H54 (cell line): ENCODE measurements around the gene SH3BP4.
"Not testable (repeated sequence)": the region's sequence is repeated elsewhere in the genome, so short reads cannot be mapped to it uniquely, and the experiment has no call there.

Experiments used
- DNase-seq: peaks from one replicate; pipeline ENCODE4 v3.0.0; 2011; ENCODE audit warnings: low spot score, mixed read lengths; ENCODE audit not compliant: insufficient read length
- FAIRE-seq: peaks from 3 replicates; lab custom pipeline; 2011; peaks lifted over from hg19 to GRCh38; lab: Jason Lieb, UNC
- POLR2A ChIP-seq: IDR thresholded peaks from 2 replicates; pipeline ENCODE4 v1.6.1; 2011; ENCODE audit warnings: low read depth, mild to moderate bottlenecking, low read length

Gene SH3BP4

GRCh38 chr2:235049719-235050118 is 97.9 kb downstream of the SH3BP4 start:
- DNase-seq (no peak), FAIRE-seq (no peak)
- no peak for TF ChIP-seq POLR2A

DNA sequence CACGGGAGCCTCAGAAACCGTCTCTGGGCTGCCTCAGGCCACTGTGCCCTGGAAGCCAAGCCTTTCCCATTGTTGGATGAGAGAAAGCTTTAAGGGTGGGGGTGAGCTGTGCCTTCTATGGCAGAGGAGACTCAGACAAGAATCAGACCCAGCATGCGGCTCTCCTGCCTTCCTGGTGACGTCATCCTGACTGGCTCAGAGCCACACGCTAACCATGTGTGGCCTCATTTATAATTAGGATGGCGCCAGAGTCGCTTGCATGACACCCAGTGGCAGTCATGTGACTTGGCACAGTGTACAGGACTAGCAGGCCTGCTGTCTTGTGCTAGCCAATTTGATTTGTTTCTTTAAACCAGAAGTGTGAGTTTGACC is 99.1 kb downstream of the SH3BP4 start:
- FAIRE-seq: no peak
- no peak for TF ChIP-seq POLR2A
- DNase-seq: peak; percentile 60

GRCh38 chr2:235051436-235052260 is 99.8 kb downstream of the SH3BP4 start:
- no peak for TF ChIP-seq POLR2A
- DNase-seq: no peak

GRCh38 chr2:235052514-235053354 is 100.9 kb downstream of the SH3BP4 start:
- FAIRE-seq (no peak), DNase-seq (no peak)
- TF ChIP-seq POLR2A: no peak

More at GRCh38 chr2:235051436-235052260, 99.8 kb downstream of the SH3BP4 start:
- no peak for FAIRE-seq

DNA sequence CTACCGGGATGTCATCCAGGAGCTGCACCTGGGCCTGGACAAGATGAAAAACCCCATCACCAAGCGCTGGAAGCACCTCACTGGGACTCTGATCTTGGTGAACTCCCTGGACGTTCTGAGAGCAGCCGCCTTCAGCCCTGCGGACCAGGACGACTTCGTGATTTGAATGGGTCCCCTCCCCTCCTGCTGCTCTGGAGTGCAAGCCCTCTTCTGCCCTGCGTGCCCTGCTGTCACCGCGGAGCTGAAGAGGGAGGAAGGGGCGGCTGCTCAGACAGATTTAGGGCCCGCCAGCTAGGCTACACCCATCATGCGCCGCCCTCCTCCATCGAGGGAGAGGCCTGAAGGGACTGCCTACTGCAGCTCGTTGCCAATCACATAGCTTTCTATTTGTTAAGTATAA is 101.8 kb downstream of the SH3BP4 start:
- TF ChIP-seq POLR2A: no peak
- FAIRE-seq (no peak), DNase-seq (no peak)

DNA sequence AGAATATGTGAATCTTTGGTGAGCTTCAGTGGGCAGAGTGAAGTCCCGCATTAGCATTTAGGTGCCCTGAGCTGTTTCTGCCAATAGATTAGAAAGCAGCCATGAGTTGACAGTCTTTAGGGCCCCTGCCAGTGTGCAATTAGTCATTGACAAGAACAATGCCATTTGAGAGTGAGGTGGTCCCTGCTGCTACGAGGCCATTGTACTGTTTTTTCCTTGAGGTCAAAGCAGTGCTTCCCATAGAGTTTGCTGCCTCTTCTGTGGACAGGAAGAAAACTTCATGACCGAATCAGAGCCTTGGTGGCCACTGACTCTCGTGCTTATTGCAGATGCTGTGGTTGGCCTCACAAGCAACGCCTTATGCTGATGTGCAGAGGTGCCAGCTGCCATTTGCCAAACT is 102.7 kb downstream of the SH3BP4 start:
- TF ChIP-seq POLR2A: no peak
- FAIRE-seq (no peak), DNase-seq (no peak)

GRCh38 chr2:235054919-235055318 is 103.1 kb downstream of the SH3BP4 start:
- DNase-seq (no peak), FAIRE-seq (no peak)
- TF ChIP-seq POLR2A: no peak

DNA sequence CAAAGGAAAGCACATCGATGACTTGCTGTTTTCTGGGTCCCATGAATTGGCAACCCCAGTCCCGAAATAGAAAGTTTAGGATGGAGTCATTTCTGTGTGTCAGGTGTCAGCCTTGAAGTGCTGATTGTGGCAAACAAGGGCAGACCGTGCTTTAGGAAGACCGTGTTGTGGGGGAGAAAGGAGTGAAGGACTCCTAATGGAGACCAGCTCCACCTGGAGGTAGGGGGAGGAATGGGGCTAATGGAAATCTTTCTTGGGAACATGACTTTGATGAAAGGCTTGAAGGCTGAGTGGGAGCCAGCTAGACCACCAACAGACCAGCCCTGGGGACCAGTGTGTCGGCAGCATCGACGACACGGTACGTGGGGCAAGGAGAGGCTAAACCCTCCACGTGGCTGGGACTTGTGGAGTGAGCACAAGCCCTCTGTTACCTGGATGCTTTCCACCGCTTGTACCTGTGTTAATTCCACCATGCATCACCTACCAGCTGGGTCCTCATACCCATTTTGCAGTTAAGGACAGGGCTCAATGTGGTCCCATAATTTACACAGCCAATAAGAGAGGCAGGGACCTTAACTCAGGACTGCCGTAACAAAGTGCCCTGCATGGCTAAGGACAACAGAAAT is 104.2 kb downstream of the SH3BP4 start:
- FAIRE-seq (no peak), DNase-seq (no peak)
- TF ChIP-seq POLR2A: no peak

- TF ChIP-seq POLR2A: no peak
- DNase-seq: no peak
- FAIRE-seq: no peak
Measured at GRCh38 chr2:235056768-235057167, 105.0 kb downstream of the SH3BP4 start.

- DNase-seq, FAIRE-seq: not testable (repeated sequence)
Measured at GRCh38 chr2:235057616-235058015, 105.8 kb downstream of the SH3BP4 start.

DNA sequence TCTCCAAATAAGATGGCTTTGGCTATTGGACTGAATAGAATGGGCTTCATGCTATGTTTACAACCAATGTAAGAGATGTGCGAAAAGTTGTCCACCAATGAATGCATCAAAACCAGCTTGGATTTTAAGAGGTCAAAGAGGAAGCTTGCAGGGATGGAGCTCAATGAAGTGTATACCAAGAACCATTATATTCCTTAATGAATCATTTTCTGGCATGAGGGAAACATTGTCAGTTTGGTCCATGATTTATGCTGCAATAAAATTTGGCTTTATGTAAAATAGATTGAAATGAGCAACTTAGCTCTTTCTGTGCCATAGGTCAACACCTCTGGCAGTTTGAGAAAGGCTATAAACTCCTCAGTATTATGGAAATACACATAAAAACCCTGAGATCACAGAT is 107.3 kb downstream of the SH3BP4 start:
- FAIRE-seq (no peak), DNase-seq (no peak)
- TF ChIP-seq POLR2A: no peak

DNA sequence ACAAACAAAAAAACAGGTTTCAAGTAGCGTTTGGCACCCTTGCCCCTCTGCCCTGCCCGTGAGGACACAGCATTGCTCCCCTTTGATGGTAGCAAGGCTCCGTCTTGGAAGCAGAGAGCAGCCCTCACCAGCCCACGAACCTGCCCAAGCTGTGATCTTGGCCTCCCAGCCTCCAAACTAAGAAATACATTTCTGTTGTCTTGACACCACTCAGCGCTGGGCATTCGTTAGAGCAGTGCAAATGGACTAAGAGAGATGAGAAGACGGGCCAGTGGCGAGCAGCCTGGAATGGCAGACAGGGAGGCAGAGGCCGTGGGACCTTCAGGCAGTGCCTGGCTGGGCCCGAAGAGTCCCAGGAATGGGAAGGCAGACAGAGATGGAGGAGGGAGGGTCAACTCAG is 109.8 kb downstream of the SH3BP4 start:
- no peak for FAIRE-seq
- DNase-seq: no peak
- TF ChIP-seq POLR2A: no peak

- TF ChIP-seq POLR2A: no peak
Measured at GRCh38 chr2:235063471-235063961, 111.7 kb downstream of the SH3BP4 start.

GRCh38 chr2:235064976-235065375 is 113.2 kb downstream of the SH3BP4 start:
- FAIRE-seq (no peak), DNase-seq (no peak)

More at GRCh38 chr2:235063471-235063961, 111.7 kb downstream of the SH3BP4 start:
- DNase-seq: no peak
- no peak for FAIRE-seq

More at GRCh38 chr2:235064976-235065375, 113.2 kb downstream of the SH3BP4 start:
- no peak for TF ChIP-seq POLR2A
